MCF 10A (cell line): Measurements from ENCODE around the gene PSMD7. TPM values are rescaled to one million over a fixed set of nuclear protein-coding genes. Genes with fewer than 3 reads are reported as not detected.
A peak's percentile ranks its signal among the peaks of the same experiment; 100 is the strongest.

Source experiments
- BruUV-seq: library from RNA; stranded (reverse); fragments of 400-500 nt; replicated peaks from 2 replicates; lab custom pipeline; 2021; lab: Mats Ljungman, UMichigan
- CTCF ChIA-PET: fragments of 300-600 bp; sonication (Branson Sonifier 250); formaldehyde crosslinking; extraction: SDS; loops from one replicate; lab custom pipeline; 2021; ENCODE audit warnings: antibody characterized with exemption, inconsistent platforms; lab: Yijun Ruan, JAX
- POLR2A ChIA-PET: fragments of 300-600, 350-650 bp; sonication (Branson Sonifier 250); formaldehyde crosslinking; extraction: SDS; loops from one replicate; lab custom pipeline; 2020; ENCODE audit warnings: antibody characterized with exemption, inconsistent platforms; lab: Yijun Ruan, JAX
- DNase-seq: peaks from one replicate; pipeline ENCODE4 v3.0.0-alpha.2; 2018; ENCODE audit not compliant: unreplicated experiment
- H3K27ac Mint-ChIP-seq: one replicate; pipeline ENCODE4 v1.8.0; 2022; ENCODE audit warnings: mild to moderate bottlenecking, low read depth, mixed read lengths; ENCODE audit not compliant: unreplicated experiment
- H3K27me3 Mint-ChIP-seq: one replicate; pipeline ENCODE4 v1.8.0; 2022; ENCODE audit warnings: mixed read lengths; ENCODE audit not compliant: insufficient read depth, unreplicated experiment
- H3K36me3 Mint-ChIP-seq: one replicate; pipeline ENCODE4 v1.8.0; 2022; ENCODE audit warnings: mild to moderate bottlenecking, moderate library complexity, mixed read lengths; ENCODE audit not compliant: insufficient read depth, unreplicated experiment
- H3K4me1 Mint-ChIP-seq: one replicate; pipeline ENCODE4 v1.8.0; 2022; ENCODE audit warnings: mixed read lengths; ENCODE audit not compliant: insufficient read depth, unreplicated experiment
- H3K4me3 Mint-ChIP-seq: one replicate; pipeline ENCODE4 v1.8.0; 2022; ENCODE audit warnings: mild to moderate bottlenecking, moderate library complexity, mixed read lengths; ENCODE audit not compliant: unreplicated experiment
- H3K9me3 Mint-ChIP-seq: one replicate; pipeline ENCODE4 v1.8.0; 2022; ENCODE audit warnings: mixed read lengths; ENCODE audit not compliant: unreplicated experiment
- CTCF ChIP-seq: fragments of 200-600 bp; IDR thresholded peaks from one replicate; pipeline ENCODE4 v1.8.0; 2022; ENCODE audit warnings: antibody characterized with exemption, mild to moderate bottlenecking; ENCODE audit not compliant: unreplicated experiment
- intact Hi-C: fragments of 100-400 bp; cut with micrococcal nuclease; formaldehyde crosslinking; loops from 2 replicates; pipeline ENCODE4 v1.14.1; 2022
- total RNA-seq: library from RNA; stranded (reverse); gene quantifications from 2 replicates; pipeline ENCODE4 v1.2.3, GENCODE V29; 2022

Gene PSMD7
- total RNA-seq, 1 experiment from 2014 or later, result 141 TPM

- H3K36me3 Mint-ChIP-seq, result peaks cover 31% of the 10 kb centered on the region
- POLR2A ChIA-PET, result interaction anchor here (0.5 to 4.5 kb wide), 2 partner anchors 13 to 17 kb away, joined by 3 to 20 read pairs; partner anchors contain the start of gene PSMD7
Observed at GRCh38 chr16:74309789-74310781, 13.5 kb downstream of the PSMD7 start.

DNA sequence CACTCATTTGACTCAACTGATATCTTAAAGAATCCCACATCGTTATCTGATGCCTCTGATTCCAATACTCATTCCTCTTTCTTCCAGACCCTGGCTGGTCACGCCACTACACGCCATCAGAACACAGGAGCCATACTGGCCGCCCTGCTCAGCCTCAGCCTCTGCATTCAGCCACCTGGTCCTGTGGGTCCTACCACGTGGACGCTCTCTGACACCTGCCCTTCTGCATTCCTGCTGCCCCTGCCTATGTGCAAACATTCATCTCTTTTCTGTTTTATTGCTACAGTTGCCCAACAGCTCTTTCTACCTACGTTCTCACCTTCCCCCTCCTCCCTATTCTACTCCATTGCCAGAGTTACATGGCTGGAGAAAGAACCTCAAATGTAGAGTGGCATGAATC is 18.4 kb downstream of the PSMD7 start:
- H3K27ac Mint-ChIP-seq, result no peak overlapping the region
- DNase-seq, result no peak
- POLR2A ChIA-PET, result no interaction called here
- no peaks in the 10 kb centered on the region for H3K4me1 Mint-ChIP-seq
- no peaks in the 10 kb centered on the region for H3K27me3 Mint-ChIP-seq
- TF ChIP-seq CTCF, result no peak
- peaks cover 8% of the 10 kb centered on the region for H3K9me3 Mint-ChIP-seq
- CTCF ChIA-PET, result interaction anchor here (0.6 to 3.4 kb wide), 3 partner anchors 11 to 17 kb away, joined by 3 to 14 read pairs (median 3); no protein-coding TSS in a partner anchor
- peaks cover 6% of the 10 kb centered on the region for H3K36me3 Mint-ChIP-seq
- BruUV-seq, result no TSS peak
- no peak overlapping the region for H3K4me3 Mint-ChIP-seq
- intact Hi-C loops, result no loop called here

More at GRCh38 chr16:74309789-74310781, 13.5 kb downstream of the PSMD7 start:
- peak; percentile 62 for DNase-seq
- peak; percentile 72 for TF ChIP-seq CTCF
- intact Hi-C loops, result loop anchor here (1.0 to 10.0 kb wide), 3 partner anchors 121 to 555 kb away; no protein-coding TSS in a partner anchor
- CTCF ChIA-PET, result interaction anchor here (0.6 to 4.4 kb wide), 24 partner anchors 8 to 1316 kb away, joined by 3 to 27 read pairs (median 4); partner anchors contain the start of gene PSMD7
- H3K4me1 Mint-ChIP-seq, result no peaks in the 10 kb centered on the region
- H3K4me3 Mint-ChIP-seq, result no peak overlapping the region
- no peak overlapping the region for H3K27ac Mint-ChIP-seq
- no TSS peak for BruUV-seq
- no peaks in the 10 kb centered on the region for H3K27me3 Mint-ChIP-seq
- peaks cover 8% of the 10 kb centered on the region for H3K9me3 Mint-ChIP-seq

DNA sequence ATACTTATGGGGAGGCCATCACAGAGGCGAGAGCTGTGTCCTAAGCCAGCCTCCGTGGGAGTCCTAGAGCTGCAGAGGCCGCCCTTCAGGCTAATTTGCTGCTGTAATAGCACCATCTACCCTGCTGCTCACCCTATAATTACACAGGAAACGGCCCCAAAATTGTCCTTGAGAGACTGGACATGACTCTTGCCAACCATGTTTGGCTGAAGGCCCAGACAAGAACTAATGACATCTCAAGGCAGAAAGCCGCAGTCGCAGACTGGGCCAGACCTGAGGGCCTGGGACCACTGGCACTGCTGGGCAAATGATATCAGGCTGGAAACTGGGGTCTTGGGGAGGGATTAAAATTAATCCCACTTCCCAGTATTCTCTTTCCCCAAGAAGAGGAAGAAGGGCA is 24.1 kb downstream of the PSMD7 start:
- intact Hi-C loops, result no loop called here
- Mint-ChIP-seq H3K27ac (no peak overlapping the region), H3K4me1 (no peaks in the 10 kb centered on the region), H3K27me3 (no peaks in the 10 kb centered on the region), H3K9me3 (no peaks in the 10 kb centered on the region), H3K36me3 (peaks cover 6% of the 10 kb centered on the region), H3K4me3 (no peak overlapping the region)
- POLR2A ChIA-PET, result no interaction called here
- no peak for DNase-seq
- BruUV-seq, result no TSS peak
- CTCF ChIA-PET, result interaction anchor here (1.4 to 2.0 kb wide), 2 partner anchors 11 to 14 kb away, joined by 5 to 15 read pairs; no protein-coding TSS in a partner anchor
- TF ChIP-seq CTCF, result no peak

- ChIA-PET POLR2A (no interaction called here), CTCF (interaction anchor here (1.4 to 2.0 kb wide), 2 partner anchors 11 to 15 kb away, joined by 5 to 15 read pairs; no protein-coding TSS in a partner anchor)
- no peak for DNase-seq
- TF ChIP-seq CTCF, result no peak
- no peaks in the 10 kb centered on the region for H3K4me1 Mint-ChIP-seq
- H3K9me3 Mint-ChIP-seq, result no peaks in the 10 kb centered on the region
- no TSS peak for BruUV-seq
- peaks cover 13% of the 10 kb centered on the region for H3K36me3 Mint-ChIP-seq
- no peak overlapping the region for H3K4me3 Mint-ChIP-seq
- H3K27ac Mint-ChIP-seq, result no peak overlapping the region
- intact Hi-C loops, result no loop called here
- H3K27me3 Mint-ChIP-seq, result no peaks in the 10 kb centered on the region
Observed at GRCh38 chr16:74321356-74321755, 24.7 kb downstream of the PSMD7 start.
